ENCODE results near the gene IL10RB. TPM values are rescaled to one million over a fixed set of nuclear protein-coding genes. Genes with fewer than 3 reads are reported as not detected.

The IL10RB gene
- total RNA-seq, 4 donors from 2014 or later: 20.5 to 53.1 (median 21.4) TPM

- H3K27me3 ChIP-seq: no peaks in the 10 kb centered on the region
- intact Hi-C loops (cut with DNase I): no loop called here
- no peaks in the 10 kb centered on the region for H3K36me3 ChIP-seq
- no peaks in the 10 kb centered on the region for H3K9me3 ChIP-seq
- no peak for DNase-seq
- WGBS, 2 donors: 85 to 94% methylated on average over 2 of the region's 2 CpGs
- H3K27ac ChIP-seq: no peak overlapping the region
- H3K4me3 ChIP-seq (replicated peaks in 1 of 3): no peak overlapping the region
- H3K4me1 ChIP-seq: no peaks in the 10 kb centered on the region
- TF ChIP-seq POLR2A (IDR thresholded peaks at IDR 0.05) (no peak), CTCF (IDR thresholded peaks at IDR 0.05) (no peak)
Observed at GRCh38 chr21:33259428-33259827, 6.7 kb upstream of the IL10RB start.

GRCh38 chr21:33259995-33260394 lies 6.2 kb upstream of the IL10RB start:
- intact Hi-C loops (cut with DNase I): loop anchor here (10.0 kb wide), 1 partner anchor 55 kb away; no protein-coding TSS in a partner anchor
- Histone ChIP-seq H3K4me1 (no peaks in the 10 kb centered on the region), H3K27ac (no peak overlapping the region), H3K4me3 (replicated peaks in 1 of 3) (no peak overlapping the region), H3K9me3 (no peaks in the 10 kb centered on the region), H3K36me3 (no peaks in the 10 kb centered on the region), H3K27me3 (no peaks in the 10 kb centered on the region)
- TF ChIP-seq CTCF (IDR thresholded peaks at IDR 0.05) (no peak), POLR2A (IDR thresholded peaks at IDR 0.05) (no peak)
- WGBS, 2 donors: 81 to 85% methylated on average over 7 of the region's 7 CpGs
- no peak for DNase-seq

- TF ChIP-seq CTCF (IDR thresholded peaks at IDR 0.05) (no peak), POLR2A (IDR thresholded peaks at IDR 0.05) (no peak)
- no peak for DNase-seq
- Histone ChIP-seq H3K36me3 (no peaks in the 10 kb centered on the region), H3K27ac (no peak overlapping the region), H3K27me3 (no peaks in the 10 kb centered on the region), H3K4me3 (replicated peaks in 1 of 3) (no peak overlapping the region), H3K9me3 (no peaks in the 10 kb centered on the region), H3K4me1 (peaks cover 0 to under 1% of the 10 kb centered on the region in 2 donors)
- intact Hi-C loops (cut with DNase I): loop anchor here (10.0 kb wide), 1 partner anchor 57 kb away; no protein-coding TSS in a partner anchor
- WGBS, 2 donors: 85 to 88% methylated on average over 3 of the region's 3 CpGs
Observed at GRCh38 chr21:33261635-33262034, 4.5 kb upstream of the IL10RB start.

GRCh38 chr21:33262921-33263320 lies 3.2 kb upstream of the IL10RB start:
- peaks cover 4 to 6% of the 10 kb centered on the region in 2 donors for H3K4me1 ChIP-seq
- no peaks in the 10 kb centered on the region for H3K9me3 ChIP-seq
- H3K36me3 ChIP-seq: no peaks in the 10 kb centered on the region
- H3K27ac ChIP-seq: no peak overlapping the region
- intact Hi-C loops (cut with DNase I): loop anchor here (10.0 kb wide), 1 partner anchor 58 kb away; no protein-coding TSS in a partner anchor
- 96 to 97% methylated on average over 10 to 11 of the region's 11 CpGs for WGBS, 2 donors
- no peak overlapping the region for H3K4me3 ChIP-seq (replicated peaks in 1 of 3)
- no peak for DNase-seq
- no peak for TF ChIP-seq CTCF (IDR thresholded peaks at IDR 0.05)
- TF ChIP-seq POLR2A (IDR thresholded peaks at IDR 0.05): no peak
- no peaks in the 10 kb centered on the region for H3K27me3 ChIP-seq

GRCh38 chr21:33264561-33264960 lies 1.6 kb upstream of the IL10RB start:
- Histone ChIP-seq H3K36me3 (no peaks in the 10 kb centered on the region), H3K27me3 (no peaks in the 10 kb centered on the region), H3K9me3 (no peaks in the 10 kb centered on the region), H3K4me1 (peaks cover 4 to 6% of the 10 kb centered on the region in 2 donors), H3K4me3 (replicated peaks in 1 of 3) (no peak overlapping the region), H3K27ac (no peak overlapping the region)
- 77 to 85% methylated on average over 11 of the region's 11 CpGs for WGBS, 2 donors
- no peak for DNase-seq
- intact Hi-C loops (cut with DNase I): loop anchor here (10.0 kb wide), 1 partner anchor 60 kb away; no protein-coding TSS in a partner anchor
- TF ChIP-seq POLR2A (IDR thresholded peaks at IDR 0.05) (no peak), CTCF (IDR thresholded peaks at IDR 0.05) (no peak)
